Muscle of arm (tissue), 12 donors: ENCODE data around the gene EME2. TPM values are rescaled to one million over a fixed set of nuclear protein-coding genes. Genes with fewer than 3 reads are reported as not detected.
A peak's percentile ranks its signal among the peaks of the same experiment; 100 is the strongest.

Experiments
- DNase-seq: peaks from one replicate; pipeline ENCODE4 v3.0.0-alpha.2; 2013
- polyA plus RNA-seq, 12 donors: library from polyadenylated mRNA; unstranded; fragments of 120-200 nt; gene quantifications; one replicate each; pipeline ENCODE4 v1.2.1, GENCODE V29; 2013; ENCODE audit not compliant: insufficient read length in 12 of 12

EME2 gene
- polyA plus RNA-seq, 12 donors = 4.4 to 13.3 (median 6.4) TPM; not detected in 1

GRCh38 chr16:1777375-1778199, 5.0 kb downstream of the EME2 start:
- DNase-seq = no peak

- no peak for DNase-seq
Observed at GRCh38 chr16:1778200-1779179, 5.9 kb downstream of the EME2 start.

- DNase-seq = no peak
Observed at GRCh38 chr16:1779234-1779701, 6.7 kb downstream of the EME2 start.

GRCh38 chr16:1779741-1780676, 7.4 kb downstream of the EME2 start:
- DNase-seq = no peak

GRCh38 chr16:1780677-1781072, 8.1 kb downstream of the EME2 start:
- DNase-seq = no peak

GRCh38 chr16:1781254-1781653, 8.6 kb downstream of the EME2 start:
- DNase-seq = no peak

- no peak for DNase-seq
Observed at GRCh38 chr16:1781758-1782407, 9.3 kb downstream of the EME2 start.

GRCh38 chr16:1782408-1783264, 10.0 kb downstream of the EME2 start, which contains the start of the genes NUBP2 and SPSB3:
NUBP2 (plus strand) TSS chr16:1782960; CDS start chr16:1783021, 61 bp downstream.
SPSB3 (minus strand) TSS chr16:1782571; CDS start chr16:1781483, 1,088 bp downstream.
- peak; percentile 100 for DNase-seq

GRCh38 chr16:1784977-1785845, 12.6 kb downstream of the EME2 start:
- DNase-seq = no peak

GRCh38 chr16:1785846-1786170, 13.2 kb downstream of the EME2 start:
- DNase-seq = no peak

GRCh38 chr16:1786242-1787055, 13.8 kb downstream of the EME2 start:
- DNase-seq = no peak

GRCh38 chr16:1787056-1787321, 14.4 kb downstream of the EME2 start:
- no peak for DNase-seq

GRCh38 chr16:1787322-1788094, 14.9 kb downstream of the EME2 start:
- no peak for DNase-seq

- no peak for DNase-seq
Observed at GRCh38 chr16:1788095-1788707, 15.6 kb downstream of the EME2 start.

- DNase-seq = no peak
Observed at GRCh38 chr16:1788708-1789100, 16.1 kb downstream of the EME2 start.

GRCh38 chr16:1789643-1790045, 17.0 kb downstream of the EME2 start:
- DNase-seq = no peak

GRCh38 chr16:1790261-1790610, 17.6 kb downstream of the EME2 start:
- no peak for DNase-seq
